HG03045 (cell line): Measurements from ENCODE around the gene TUBB2B.
A peak's percentile ranks its signal among the peaks of the same experiment; 100 is the strongest.
"Not testable (repeated sequence)": the region's sequence is repeated elsewhere in the genome, so short reads cannot be mapped to it uniquely, and the experiment has no call there.

Experiments used
- ATAC-seq: cut with Tn5 transposase; IDR thresholded peaks from one replicate; pipeline ENCODE4 v1.9.1; 2021; ENCODE audit warnings: mild to moderate bottlenecking, moderate library complexity; ENCODE audit not compliant: unreplicated experiment

The TUBB2B gene

GRCh38 chr6:3258720-3259490 lies 31.5 kb upstream of the TUBB2B start, which contains the start of gene PSMG4:
PSMG4 (plus strand) TSS chr6:3258947; CDS start chr6:3259023, 76 bp downstream.
- peak; percentile 80 for ATAC-seq

- no peak for ATAC-seq
These were observed 30.7 kb upstream of the TUBB2B start for GRCh38 chr6:3258201-3258600.

GRCh38 chr6:3253597-3253961 lies 26.1 kb upstream of the TUBB2B start:
- no peak for ATAC-seq

GRCh38 chr6:3252861-3253596 lies 25.6 kb upstream of the TUBB2B start:
- ATAC-seq, result no peak

GRCh38 chr6:3252369-3252768 lies 24.9 kb upstream of the TUBB2B start:
- ATAC-seq, result no peak

- no peak for ATAC-seq
These were observed 24.2 kb upstream of the TUBB2B start for GRCh38 chr6:3251462-3252314.

- ATAC-seq, result no peak
These were observed 22.8 kb upstream of the TUBB2B start for GRCh38 chr6:3250231-3250675.

- no peak for ATAC-seq
These were observed 22.4 kb upstream of the TUBB2B start for GRCh38 chr6:3249821-3250220.

GRCh38 chr6:3247255-3248146 lies 20.0 kb upstream of the TUBB2B start:
- no peak for ATAC-seq

GRCh38 chr6:3245216-3245615 lies 17.8 kb upstream of the TUBB2B start:
- ATAC-seq, result no peak

GRCh38 chr6:3244832-3245161 lies 17.3 kb upstream of the TUBB2B start:
- not testable (repeated sequence) for ATAC-seq

- ATAC-seq, result no peak
These were observed 16.8 kb upstream of the TUBB2B start for GRCh38 chr6:3244003-3244831.

- no peak for ATAC-seq
These were observed 15.3 kb upstream of the TUBB2B start for GRCh38 chr6:3242768-3243167.

GRCh38 chr6:3241745-3242144 lies 14.3 kb upstream of the TUBB2B start:
- ATAC-seq, result not testable (repeated sequence)

- no peak for ATAC-seq
These were observed 13.1 kb upstream of the TUBB2B start for GRCh38 chr6:3240595-3240994.

GRCh38 chr6:3239110-3239830 lies 11.8 kb upstream of the TUBB2B start:
- ATAC-seq, result no peak

GRCh38 chr6:3237761-3238662 lies 10.6 kb upstream of the TUBB2B start:
- ATAC-seq, result no peak

- ATAC-seq, result no peak
These were observed 8.6 kb upstream of the TUBB2B start for GRCh38 chr6:3236005-3236404.
